Activated T-helper 17 cell treated with anti-CD3 and anti-CD28 coated beads, Interleukin-2, amount 50 U/mL, for 72 hours (primary cell): ENCODE results near the gene TANGO2. TPM values are rescaled to one million over a fixed set of nuclear protein-coding genes. Genes with fewer than 3 reads are reported as not detected.

Experiments
- ATAC-seq: fragments of 150-1000 bp; cut with Tn5 transposase; replicated peaks from 2 replicates; pipeline ENCODE4 v1.10.0; 2021; ENCODE audit warnings: mild to moderate bottlenecking, moderate library complexity
- H3K27ac Mint-ChIP-seq: one replicate; pipeline ENCODE4 v1.8.0; 2022; ENCODE audit warnings: mixed read lengths
- H3K27me3 Mint-ChIP-seq: one replicate; pipeline ENCODE4 v1.8.0; 2022; ENCODE audit warnings: mixed read lengths
- H3K36me3 Mint-ChIP-seq: one replicate; pipeline ENCODE4 v1.8.0; 2022; ENCODE audit warnings: low read depth, mild to moderate bottlenecking, mixed read lengths
- H3K4me1 Mint-ChIP-seq: one replicate; pipeline ENCODE4 v1.8.0; 2022; ENCODE audit warnings: mixed read lengths
- H3K4me3 Mint-ChIP-seq: one replicate; pipeline ENCODE4 v1.8.0; 2022; ENCODE audit warnings: mild to moderate bottlenecking, mixed read lengths
- H3K9me3 Mint-ChIP-seq: one replicate; pipeline ENCODE4 v1.8.0; 2022; ENCODE audit warnings: mixed read lengths
- total RNA-seq, 2 donors: library from RNA; stranded (reverse); gene quantifications; one replicate each; pipeline ENCODE4 v1.2.3, GENCODE V29; 2022

TANGO2 gene
- total RNA-seq, 2 donors from 2014 or later: 19.3 to 28.2 TPM

GRCh38 chr22:20099099-20099711 lies 78.3 kb downstream of the TANGO2 start:
- Mint-ChIP-seq H3K4me1 (peaks cover 22% of the 10 kb centered on the region), H3K36me3 (peaks cover 91% of the 10 kb centered on the region), H3K9me3 (no peaks in the 10 kb centered on the region), H3K4me3 (peak overlapping the region; percentile 81), H3K27ac (peak overlapping the region; percentile 87), H3K27me3 (no peaks in the 10 kb centered on the region)
- ATAC-seq: no peak

GRCh38 chr22:20101638-20102037 lies 80.7 kb downstream of the TANGO2 start:
- Mint-ChIP-seq H3K4me1 (peaks cover 16% of the 10 kb centered on the region), H3K27me3 (no peaks in the 10 kb centered on the region), H3K27ac (peak overlapping the region; percentile 87), H3K9me3 (no peaks in the 10 kb centered on the region), H3K36me3 (peaks cover 86% of the 10 kb centered on the region), H3K4me3 (peak overlapping the region; percentile 81)
- ATAC-seq: no peak

- peaks cover 85% of the 10 kb centered on the region for H3K36me3 Mint-ChIP-seq
- H3K9me3 Mint-ChIP-seq: no peaks in the 10 kb centered on the region
- no peak for ATAC-seq
- peak overlapping the region; percentile 69 for H3K27ac Mint-ChIP-seq
- peaks cover 16% of the 10 kb centered on the region for H3K4me1 Mint-ChIP-seq
- H3K4me3 Mint-ChIP-seq: peak overlapping the region; percentile 81
- H3K27me3 Mint-ChIP-seq: no peaks in the 10 kb centered on the region
Observed at GRCh38 chr22:20102203-20102780, 81.4 kb downstream of the TANGO2 start.

GRCh38 chr22:20105456-20106204 lies 84.7 kb downstream of the TANGO2 start:
- H3K9me3 Mint-ChIP-seq: no peaks in the 10 kb centered on the region

GRCh38 chr22:20106205-20106848 lies 85.4 kb downstream of the TANGO2 start:
- no peak overlapping the region for H3K27ac Mint-ChIP-seq
- no peaks in the 10 kb centered on the region for H3K27me3 Mint-ChIP-seq
- ATAC-seq: no peak
- H3K4me3 Mint-ChIP-seq: no peak overlapping the region
- peaks cover 5% of the 10 kb centered on the region for H3K4me1 Mint-ChIP-seq
- H3K9me3 Mint-ChIP-seq: no peaks in the 10 kb centered on the region
- peaks cover 83% of the 10 kb centered on the region for H3K36me3 Mint-ChIP-seq

More at GRCh38 chr22:20105456-20106204, 84.7 kb downstream of the TANGO2 start:
- Mint-ChIP-seq H3K36me3 (peaks cover 83% of the 10 kb centered on the region), H3K4me1 (peaks cover 11% of the 10 kb centered on the region), H3K4me3 (no peak overlapping the region), H3K27ac (peak overlapping the region; percentile 25), H3K27me3 (no peaks in the 10 kb centered on the region)
- no peak for ATAC-seq

- Mint-ChIP-seq H3K4me1 (peaks cover 6% of the 10 kb centered on the region), H3K4me3 (no peak overlapping the region), H3K27me3 (no peaks in the 10 kb centered on the region), H3K36me3 (peaks cover 87% of the 10 kb centered on the region), H3K27ac (no peak overlapping the region), H3K9me3 (no peaks in the 10 kb centered on the region)
- ATAC-seq: no peak
Observed at GRCh38 chr22:20106849-20107237, 85.9 kb downstream of the TANGO2 start.

- Mint-ChIP-seq H3K4me3 (no peak overlapping the region), H3K27ac (peak overlapping the region; percentile 61), H3K27me3 (no peaks in the 10 kb centered on the region), H3K36me3 (peaks cover 87% of the 10 kb centered on the region), H3K4me1 (peaks cover 5% of the 10 kb centered on the region), H3K9me3 (no peaks in the 10 kb centered on the region)
- no peak for ATAC-seq
Observed at GRCh38 chr22:20107471-20107901, 86.6 kb downstream of the TANGO2 start.

- Mint-ChIP-seq H3K27me3 (no peaks in the 10 kb centered on the region), H3K4me3 (no peak overlapping the region), H3K27ac (peak overlapping the region; percentile 61), H3K4me1 (peaks cover 5% of the 10 kb centered on the region), H3K9me3 (no peaks in the 10 kb centered on the region), H3K36me3 (peaks cover 80% of the 10 kb centered on the region)
- no peak for ATAC-seq
Observed at GRCh38 chr22:20107951-20108756, 87.2 kb downstream of the TANGO2 start.

- Mint-ChIP-seq H3K27me3 (no peaks in the 10 kb centered on the region), H3K4me1 (peaks cover 5% of the 10 kb centered on the region), H3K9me3 (no peaks in the 10 kb centered on the region), H3K36me3 (peaks cover 75% of the 10 kb centered on the region), H3K27ac (no peak overlapping the region), H3K4me3 (no peak overlapping the region)
- no peak for ATAC-seq
Observed at GRCh38 chr22:20108757-20109230, 87.9 kb downstream of the TANGO2 start.

- H3K36me3 Mint-ChIP-seq: peaks cover 79% of the 10 kb centered on the region
- peaks cover 5% of the 10 kb centered on the region for H3K4me1 Mint-ChIP-seq
- no peaks in the 10 kb centered on the region for H3K27me3 Mint-ChIP-seq
- no peak overlapping the region for H3K27ac Mint-ChIP-seq
- no peak overlapping the region for H3K4me3 Mint-ChIP-seq
- ATAC-seq: no peak
- H3K9me3 Mint-ChIP-seq: no peaks in the 10 kb centered on the region
Observed at GRCh38 chr22:20109411-20110358, 88.8 kb downstream of the TANGO2 start.

- no peaks in the 10 kb centered on the region for H3K27me3 Mint-ChIP-seq
- H3K27ac Mint-ChIP-seq: no peak overlapping the region
Observed at GRCh38 chr22:20110359-20110985, 89.6 kb downstream of the TANGO2 start.

GRCh38 chr22:20111045-20111688 lies 90.3 kb downstream of the TANGO2 start:
- peaks cover 10% of the 10 kb centered on the region for H3K4me1 Mint-ChIP-seq
- ATAC-seq: peak; percentile 64
- H3K36me3 Mint-ChIP-seq: peaks cover 76% of the 10 kb centered on the region
- no peak overlapping the region for H3K4me3 Mint-ChIP-seq
- peak overlapping the region; percentile 52 for H3K27ac Mint-ChIP-seq
- no peaks in the 10 kb centered on the region for H3K27me3 Mint-ChIP-seq
- H3K9me3 Mint-ChIP-seq: no peaks in the 10 kb centered on the region

More at GRCh38 chr22:20110359-20110985, 89.6 kb downstream of the TANGO2 start:
- ATAC-seq: no peak
- peaks cover 79% of the 10 kb centered on the region for H3K36me3 Mint-ChIP-seq
- no peak overlapping the region for H3K4me3 Mint-ChIP-seq
- H3K9me3 Mint-ChIP-seq: no peaks in the 10 kb centered on the region
- H3K4me1 Mint-ChIP-seq: peaks cover 10% of the 10 kb centered on the region
